ENCODE results near the gene KIAA2012.

GRCh38 chr2:202124286-202124685 lies 51.2 kb downstream of the KIAA2012 start:
- TF ChIP-seq CTCF (IDR thresholded peaks at IDR 0.05; ENCODE audit: insufficient read depth, low read depth, low read length) (no peak), EZH2 (IDR thresholded peaks at IDR 0.05; ENCODE audit: insufficient read depth, low read length) (no peak)
